HepG2 (cell line): ENCODE results near the gene AFF1. TPM values are rescaled to one million over a fixed set of nuclear protein-coding genes. Genes with fewer than 3 reads are reported as not detected.

ENCODE experiments used
- CBFB ChIP-seq: sonication (generic); formaldehyde crosslinking; IDR thresholded peaks from 2 replicates; pipeline ENCODE4 v1.4.0; 2020; ENCODE audit warnings: missing genetic modification reagents
- CEBPB ChIP-seq: IDR thresholded peaks from 2 replicates; pipeline ENCODE4 v1.6.1; 2011; ENCODE audit warnings: low read depth, low read length, improper control_type of control experiment, borderline replicate concordance
- CHD4 ChIP-seq: fragments of 200-600 bp; sonication (generic); IDR thresholded peaks from 2 replicates; pipeline ENCODE4 v1.7.0; 2017; ENCODE audit warnings: mild to moderate bottlenecking, low read length, borderline replicate concordance
- EHMT2 ChIP-seq: fragments of 200-600 bp; sonication (generic); IDR thresholded peaks from 2 replicates; pipeline ENCODE4 v1.7.0; 2017; ENCODE audit warnings: antibody characterized with exemption, low read depth, low read length, borderline replicate concordance
- FOXA3 ChIP-seq: IDR thresholded peaks from 2 replicates; pipeline ENCODE4 v1.6.1; 2016; ENCODE audit warnings: missing genetic modification reagents, missing compliant biosample characterization
- HDAC2 ChIP-seq: sonication (generic); formaldehyde crosslinking; IDR thresholded peaks from 2 replicates; pipeline ENCODE4 v1.4.0; 2020; ENCODE audit warnings: missing genetic modification reagents
- HOMEZ ChIP-seq: IDR thresholded peaks from 2 replicates; pipeline ENCODE4 v1.6.1; 2016; ENCODE audit warnings: low read depth
- JUND ChIP-seq: sonication (generic); formaldehyde crosslinking; IDR thresholded peaks from 2 replicates; pipeline ENCODE4 v1.8.0; 2022; ENCODE audit warnings: mild to moderate bottlenecking, missing genetic modification reagents
- KLF11 ChIP-seq: IDR thresholded peaks from 2 replicates; pipeline ENCODE4 v1.6.1; 2016; ENCODE audit warnings: missing compliant biosample characterization
- NCOA1 ChIP-seq: sonication (generic); formaldehyde crosslinking; IDR thresholded peaks from 2 replicates; pipeline ENCODE4 v1.9.0; 2021; ENCODE audit warnings: missing genetic modification reagents
- NFATC3 ChIP-seq: sonication (generic); formaldehyde crosslinking; IDR thresholded peaks from 2 replicates; pipeline ENCODE4 v1.5.1; 2020; ENCODE audit warnings: mild to moderate bottlenecking, missing genetic modification reagents
- NFIC ChIP-seq: IDR thresholded peaks from 2 replicates; pipeline ENCODE4 v1.6.1; 2012; ENCODE audit warnings: mild to moderate bottlenecking, low read length, inconsistent platforms
- NR2F6 ChIP-seq, 2 experiments: IDR thresholded peaks; 2 replicates each; pipeline ENCODE4 v1.6.1; 2016; ENCODE audit warnings: antibody characterized with exemption in 1 of 2, mild to moderate bottlenecking in 1 of 2
- RARA ChIP-seq: IDR thresholded peaks from 2 replicates; pipeline ENCODE4 v1.6.1; 2016; ENCODE audit warnings: missing genetic modification reagents, missing compliant biosample characterization
- SMAD3 ChIP-seq: sonication (generic); formaldehyde crosslinking; IDR thresholded peaks from 2 replicates; pipeline ENCODE4 v1.4.0; 2020; ENCODE audit warnings: missing genetic modification reagents
- SP5 ChIP-seq: IDR thresholded peaks from 2 replicates; pipeline ENCODE4 v1.6.1; 2016; ENCODE audit warnings: low read depth, borderline replicate concordance
- TARDBP ChIP-seq: sonication (generic); formaldehyde crosslinking; IDR thresholded peaks from 2 replicates; pipeline ENCODE4 v1.8.0; 2022; ENCODE audit warnings: mild to moderate bottlenecking, missing genetic modification reagents
- ZMYM3 ChIP-seq: sonication (generic); formaldehyde crosslinking; IDR thresholded peaks from 2 replicates; pipeline ENCODE4 v1.5.1; 2020; ENCODE audit warnings: mild to moderate bottlenecking, missing genetic modification reagents
- ZNF12 ChIP-seq: sonication (generic); formaldehyde crosslinking; IDR thresholded peaks from 2 replicates; pipeline ENCODE4 v1.5.0; 2020; ENCODE audit warnings: missing genetic modification reagents
- ZNF362 ChIP-seq: sonication (generic); formaldehyde crosslinking; IDR thresholded peaks from 2 replicates; pipeline ENCODE4 v1.4.0; 2020; ENCODE audit warnings: missing genetic modification reagents, mild to moderate bottlenecking, borderline replicate concordance
- ZNF580 ChIP-seq: IDR thresholded peaks from 2 replicates; pipeline ENCODE4 v1.6.1; 2016; ENCODE audit warnings: low read depth, borderline replicate concordance
- ZNF775 ChIP-seq: sonication (generic); formaldehyde crosslinking; IDR thresholded peaks from 2 replicates; pipeline ENCODE4 v1.4.0; 2020; ENCODE audit warnings: missing genetic modification reagents, mild to moderate bottlenecking, moderate library complexity, borderline replicate concordance
- ZSCAN20 ChIP-seq: sonication (generic); formaldehyde crosslinking; IDR thresholded peaks from 2 replicates; pipeline ENCODE4 v1.4.0; 2020; ENCODE audit warnings: missing genetic modification reagents, mild to moderate bottlenecking, borderline replicate concordance
- polyA plus RNA-seq, 8 experiments: library from polyadenylated mRNA; depleted of rRNA in 3 of 8; stranded (reverse) in 7 of 8; unstranded in 1 of 8; fragments of >200 nt; fragmentation: Illumina TruSeq in 4 of 8; extraction: Trizol in 4 of 8; gene quantifications; 2 replicates each; pipeline versions ENCODE4 v1.2.1 to v1.2.3, GENCODE V29; 2011 to 2016; ENCODE audit warnings: low read depth in 4 of 8, missing spikeins in 1 of 8, mixed read lengths in 1 of 8; ENCODE audit not compliant: insufficient read depth in 1 of 8
- total RNA-seq, 5 experiments: library from RNA; depleted of rRNA; stranded (reverse); fragments of >200 nt; fragmentation: Illumina TruSeq; extraction: Trizol; gene quantifications; 2 replicates each; pipeline ENCODE4 v1.2.3, GENCODE V29; 2016; ENCODE audit warnings: low read depth in 1 of 5
- TF ChIP-seq, protein P1 (sequence below): sonication (generic); formaldehyde crosslinking; IDR thresholded peaks from 2 replicates; pipeline ENCODE4 v1.4.0; 2020; ENCODE audit warnings: mild to moderate bottlenecking, missing genetic modification reagents
- TF ChIP-seq, protein P2 (sequence below): sonication (generic); formaldehyde crosslinking; IDR thresholded peaks from 2 replicates; pipeline ENCODE4 v1.4.0; 2020; ENCODE audit warnings: missing genetic modification reagents

The AFF1 gene
- total and polyA plus RNA-seq, 2 of the 13 experiments (the other 11 are each of a cell fraction or from before 2014, with no cell fraction given), result 15.5 to 15.9 TPM

DNA sequence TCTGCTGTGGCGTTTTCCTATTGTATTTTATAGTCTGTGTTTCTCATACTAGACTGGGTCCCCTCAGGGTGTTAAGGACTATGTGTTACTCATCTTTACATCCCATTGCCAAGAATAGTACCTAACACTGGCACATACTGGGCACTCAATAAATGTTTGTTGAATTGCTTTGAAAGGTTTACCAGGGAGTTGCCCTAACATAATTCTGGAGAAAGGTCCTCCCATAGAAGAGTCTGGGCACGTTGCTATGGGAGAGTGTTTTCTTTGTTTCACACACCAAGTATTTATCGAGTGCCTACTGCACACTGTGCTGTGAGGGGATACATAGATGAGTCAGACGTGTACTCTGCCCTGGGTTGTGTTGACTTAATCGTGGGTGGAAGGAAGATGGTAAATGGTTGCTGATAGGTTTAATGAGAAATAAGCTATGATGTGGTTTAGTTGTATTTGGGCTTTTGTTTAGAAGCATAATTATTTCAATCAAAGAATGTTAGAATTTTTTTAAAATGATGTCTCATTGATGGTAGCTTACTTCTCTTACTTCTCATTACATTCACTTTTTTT is 42.9 kb downstream of the AFF1 start (continued):
- TF ChIP-seq, protein P1, sequence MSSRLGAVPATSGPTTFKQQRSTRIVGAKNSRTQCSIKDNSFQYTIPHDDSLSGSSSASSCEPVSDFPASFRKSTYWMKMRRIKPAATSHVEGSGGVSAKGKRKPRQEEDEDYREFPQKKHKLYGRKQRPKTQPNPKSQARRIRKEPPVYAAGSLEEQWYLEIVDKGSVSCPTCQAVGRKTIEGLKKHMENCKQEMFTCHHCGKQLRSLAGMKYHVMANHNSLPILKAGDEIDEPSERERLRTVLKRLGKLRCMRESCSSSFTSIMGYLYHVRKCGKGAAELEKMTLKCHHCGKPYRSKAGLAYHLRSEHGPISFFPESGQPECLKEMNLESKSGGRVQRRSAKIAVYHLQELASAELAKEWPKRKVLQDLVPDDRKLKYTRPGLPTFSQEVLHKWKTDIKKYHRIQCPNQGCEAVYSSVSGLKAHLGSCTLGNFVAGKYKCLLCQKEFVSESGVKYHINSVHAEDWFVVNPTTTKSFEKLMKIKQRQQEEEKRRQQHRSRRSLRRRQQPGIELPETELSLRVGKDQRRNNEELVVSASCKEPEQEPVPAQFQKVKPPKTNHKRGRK, result no peak
- peak; percentile 49; the same call in 1 of the 2 replicates for TF ChIP-seq CHD4
- peak; percentile 98 for TF ChIP-seq HOMEZ
- no peak for TF ChIP-seq CEBPB
- peak; percentile 58; the same call in 1 of the 2 replicates for TF ChIP-seq ZNF362 (CRISPR knock-in tag)
- peak; percentile 78 for TF ChIP-seq TARDBP
- no peak for TF ChIP-seq NCOA1 (CRISPR knock-in tag)
- TF ChIP-seq RARA, result peak; percentile 51; the same call in 1 of the 2 replicates
- TF ChIP-seq SMAD3 (CRISPR knock-in tag), result peak; percentile 48; the same call in 1 of the 2 replicates
- TF ChIP-seq ZNF580 (CRISPR knock-in tag), result 0 out of 2 replicates have a peak, but pooled peaks have one; percentile 29
- no peak for TF ChIP-seq NFATC3
- TF ChIP-seq ZMYM3 (CRISPR knock-in tag), result peak; percentile 86; the same call in 1 of the 2 replicates
- TF ChIP-seq ZSCAN20 (CRISPR knock-in tag), result no peak
- TF ChIP-seq EHMT2, result no peak
- no peak for TF ChIP-seq ZNF775 (CRISPR knock-in tag)
- peak; percentile 30; the same call in 1 of the 2 replicates for TF ChIP-seq SP5
- peak; percentile 90 for TF ChIP-seq HDAC2 (CRISPR knock-in tag)
- TF ChIP-seq, protein P2, sequence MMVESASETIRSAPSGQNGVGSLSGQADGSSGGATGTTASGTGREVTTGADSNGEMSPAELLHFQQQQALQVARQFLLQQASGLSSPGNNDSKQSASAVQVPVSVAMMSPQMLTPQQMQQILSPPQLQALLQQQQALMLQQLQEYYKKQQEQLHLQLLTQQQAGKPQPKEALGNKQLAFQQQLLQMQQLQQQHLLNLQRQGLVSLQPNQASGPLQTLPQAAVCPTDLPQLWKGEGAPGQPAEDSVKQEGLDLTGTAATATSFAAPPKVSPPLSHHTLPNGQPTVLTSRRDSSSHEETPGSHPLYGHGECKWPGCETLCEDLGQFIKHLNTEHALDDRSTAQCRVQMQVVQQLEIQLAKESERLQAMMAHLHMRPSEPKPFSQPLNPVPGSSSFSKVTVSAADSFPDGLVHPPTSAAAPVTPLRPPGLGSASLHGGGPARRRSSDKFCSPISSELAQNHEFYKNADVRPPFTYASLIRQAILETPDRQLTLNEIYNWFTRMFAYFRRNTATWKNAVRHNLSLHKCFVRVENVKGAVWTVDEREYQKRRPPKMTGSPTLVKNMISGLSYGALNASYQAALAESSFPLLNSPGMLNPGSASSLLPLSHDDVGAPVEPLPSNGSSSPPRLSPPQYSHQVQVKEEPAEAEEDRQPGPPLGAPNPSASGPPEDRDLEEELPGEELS (CRISPR knock-in tag), result peak; percentile 96
- peak; percentile 71; the same call in 1 of the 2 replicates for TF ChIP-seq NFIC
- TF ChIP-seq KLF11, result no peak
- peak; percentile 96 for TF ChIP-seq FOXA3 (CRISPR knock-in tag)
- no peak for TF ChIP-seq CBFB (CRISPR knock-in tag)
- TF ChIP-seq JUND (CRISPR knock-in tag), result peak; percentile 99
- peak; percentile 30; the same call in 1 of the 2 replicates for TF ChIP-seq NR2F6 (IDR thresholded peaks at IDR 0.05)
- peak; percentile 64; the same call in 1 of the 2 replicates for TF ChIP-seq NR2F6 (CRISPR knock-in tag; IDR thresholded peaks at IDR 0.05)
- peak; percentile 60; the same call in 1 of the 2 replicates for TF ChIP-seq ZNF12 (CRISPR knock-in tag)
